Left renal pelvis (tissue), 4 donors: Measurements from ENCODE around the gene QRSL1. TPM values are rescaled to one million over a fixed set of nuclear protein-coding genes. Genes with fewer than 3 reads are reported as not detected.
"Not testable (repeated sequence)": the region's sequence is repeated elsewhere in the genome, so short reads cannot be mapped to it uniquely, and the experiment has no call there.

Source experiments
- DNase-seq, 4 donors: peaks; one replicate each; pipeline ENCODE4 v3.0.0-alpha.2; 2013; ENCODE audit warnings: low read depth in 4 of 4, low spot score in 3 of 4
- polyA plus RNA-seq, 4 donors: library from polyadenylated mRNA; unstranded; fragments of 120-200 nt; gene quantifications; one replicate each; pipeline ENCODE4 v1.2.1, GENCODE V29; 2013; ENCODE audit not compliant: insufficient read length in 4 of 4

The QRSL1 gene
- polyA plus RNA-seq, 4 donors = 12.6 to 23.1 (median 19.1) TPM

GRCh38 chr6:106622412-106622811, 7.0 kb upstream of the QRSL1 start:
- no peak for DNase-seq

- DNase-seq = no peak
Observed at GRCh38 chr6:106623039-106623438, 6.3 kb upstream of the QRSL1 start.

GRCh38 chr6:106626485-106626884, 2.9 kb upstream of the QRSL1 start:
- no peak for DNase-seq

- not testable (repeated sequence) for DNase-seq
Observed at GRCh38 chr6:106627760-106628159, 1.6 kb upstream of the QRSL1 start.

- no peak for DNase-seq
Observed at GRCh38 chr6:106628658-106629102, 698 bp upstream of the QRSL1 start.

DNA sequence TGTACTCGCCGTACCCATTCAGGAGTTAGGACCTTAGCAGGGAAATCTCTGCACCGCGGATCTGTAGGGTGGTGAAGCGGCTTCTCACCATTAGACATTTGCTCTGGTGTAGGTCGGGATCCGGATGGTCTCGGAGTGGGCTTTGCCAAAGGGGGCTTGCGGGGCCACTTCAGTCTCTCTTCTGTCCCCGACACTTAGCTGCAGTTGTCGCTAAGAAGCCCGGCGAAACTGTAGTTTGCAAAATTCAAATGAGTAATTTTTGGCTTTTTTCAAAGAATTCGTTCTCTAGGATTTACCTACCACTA, 433 bp downstream of the QRSL1 start:
- no peak for DNase-seq

GRCh38 chr6:106630366-106630765, 988 bp downstream of the QRSL1 start:
- DNase-seq = no peak

GRCh38 chr6:106631346-106631745, 2.0 kb downstream of the QRSL1 start:
- no peak for DNase-seq

GRCh38 chr6:106634565-106634964, 5.2 kb downstream of the QRSL1 start:
- no peak for DNase-seq

DNA sequence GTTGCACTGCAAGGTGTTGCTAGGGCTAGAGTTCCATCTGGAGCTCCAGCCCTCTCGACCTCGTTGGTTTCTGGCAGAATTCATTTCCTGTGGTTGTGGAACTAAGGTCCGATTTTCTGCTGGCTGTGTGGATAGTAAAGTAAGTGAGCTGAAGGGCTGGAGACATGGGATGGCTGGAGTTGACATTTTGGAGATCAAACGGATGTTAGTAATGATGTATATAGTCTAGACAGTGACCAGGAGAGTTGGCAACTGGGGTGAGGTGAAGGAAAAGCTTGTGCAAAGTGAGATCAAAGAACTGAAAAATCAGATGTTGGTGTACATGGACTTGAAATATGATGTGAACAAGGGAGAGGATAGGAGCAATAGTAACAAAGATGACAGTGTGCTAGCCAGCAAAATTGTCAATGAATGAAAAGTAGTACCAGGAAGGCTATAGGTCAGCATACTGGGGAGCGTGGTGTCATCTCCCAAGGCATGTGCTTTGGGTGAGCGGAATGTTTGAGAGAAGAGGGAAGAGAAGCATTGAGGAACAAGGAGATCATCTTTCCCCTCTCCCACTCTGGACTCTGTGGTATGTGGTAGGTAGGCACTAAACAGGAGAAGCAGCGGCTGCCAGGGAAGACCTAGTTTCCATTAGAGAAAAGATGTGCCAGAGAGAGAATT, 7.8 kb downstream of the QRSL1 start:
- DNase-seq = no peak

- no peak for DNase-seq
Observed at GRCh38 chr6:106637717-106638341, 8.5 kb downstream of the QRSL1 start.

DNA sequence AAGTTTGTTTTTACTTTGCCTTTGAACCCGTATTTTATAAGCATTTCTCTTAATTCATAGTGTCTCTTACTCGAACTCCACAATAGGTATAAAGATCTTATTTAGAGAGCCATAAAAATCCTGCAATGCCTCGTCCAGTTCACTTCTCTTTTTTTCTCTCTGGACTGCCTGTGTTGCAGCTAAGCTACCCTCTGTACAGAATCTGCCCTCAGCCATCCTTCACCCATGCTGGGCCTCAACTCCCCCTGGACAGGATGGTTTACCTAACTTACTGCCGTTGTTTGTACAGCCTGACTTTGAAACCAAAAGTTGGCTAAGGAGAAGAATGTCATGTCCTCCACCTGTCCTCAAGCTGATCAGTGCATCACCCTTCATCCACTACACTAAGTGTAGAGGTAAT, 10.4 kb downstream of the QRSL1 start:
- DNase-seq = no peak

DNA sequence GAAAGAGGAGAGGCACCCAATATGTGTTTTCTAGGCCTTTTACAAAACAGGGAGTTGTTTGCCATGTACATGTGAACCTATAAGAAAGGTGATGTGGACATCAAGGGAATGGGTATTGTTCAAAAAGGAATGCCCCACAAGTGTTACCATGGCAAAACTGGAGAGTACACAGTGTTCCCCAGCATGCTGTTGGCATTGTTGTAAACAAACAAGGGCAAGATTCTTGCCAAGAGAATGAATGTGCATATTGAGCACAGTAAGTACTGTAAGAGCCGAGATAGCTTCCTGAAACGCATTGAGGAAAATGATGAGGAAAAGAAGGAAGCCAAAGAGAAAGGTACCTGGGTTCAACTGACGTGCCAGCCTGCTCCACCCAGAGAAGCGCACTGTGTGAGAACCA, 13.1 kb downstream of the QRSL1 start:
- no peak for DNase-seq

DNA sequence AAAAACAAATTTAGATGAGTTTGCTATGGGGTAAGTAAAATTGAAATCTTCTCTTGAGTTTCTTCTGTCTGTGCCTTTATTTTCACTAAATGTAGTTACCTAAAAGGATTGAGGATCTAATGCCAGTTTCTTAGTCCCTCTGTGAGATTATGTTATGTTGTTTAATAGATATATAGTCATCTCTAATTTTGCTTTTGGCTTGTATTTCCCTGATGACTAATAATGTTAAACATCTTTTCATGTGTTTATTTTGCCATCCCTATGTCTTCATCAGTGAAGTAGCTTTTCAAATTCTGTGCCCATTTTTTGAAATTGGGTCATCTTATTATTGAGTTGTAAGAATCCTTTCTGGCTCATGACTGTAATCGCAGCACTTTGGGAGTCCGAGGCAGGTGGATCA, 13.7 kb downstream of the QRSL1 start:
- DNase-seq = no peak

DNA sequence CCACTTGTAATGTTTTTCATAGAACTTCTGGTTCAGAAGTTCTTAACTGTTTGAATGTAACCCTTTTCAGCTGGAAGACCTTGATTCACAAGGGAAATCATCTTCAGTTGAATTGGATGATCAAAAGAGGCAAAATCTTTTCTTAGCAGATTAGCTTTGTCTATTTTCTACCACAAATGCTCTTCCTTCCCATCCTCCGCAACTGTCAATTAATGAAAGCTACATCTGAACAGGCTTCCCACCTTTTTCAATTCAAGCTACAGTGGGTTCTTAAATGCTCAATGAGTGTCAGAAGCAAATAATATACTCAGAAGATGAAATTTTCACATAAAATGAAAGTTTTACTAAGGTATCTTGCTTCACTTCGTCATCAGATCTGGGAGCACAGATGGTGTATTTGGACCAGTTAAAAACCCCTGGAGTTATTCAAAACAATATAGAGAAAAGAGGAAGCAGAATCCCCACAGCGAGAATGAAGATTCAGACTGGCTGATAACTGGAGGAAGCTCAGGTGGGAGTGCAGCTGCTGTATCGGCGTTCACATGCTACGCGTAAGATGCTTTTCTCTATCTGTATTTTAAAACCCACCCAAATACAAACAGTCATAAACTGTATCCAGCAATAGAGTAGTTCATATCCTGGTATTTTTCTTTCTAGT, 19.4 kb downstream of the QRSL1 start:
- no peak for DNase-seq

DNA sequence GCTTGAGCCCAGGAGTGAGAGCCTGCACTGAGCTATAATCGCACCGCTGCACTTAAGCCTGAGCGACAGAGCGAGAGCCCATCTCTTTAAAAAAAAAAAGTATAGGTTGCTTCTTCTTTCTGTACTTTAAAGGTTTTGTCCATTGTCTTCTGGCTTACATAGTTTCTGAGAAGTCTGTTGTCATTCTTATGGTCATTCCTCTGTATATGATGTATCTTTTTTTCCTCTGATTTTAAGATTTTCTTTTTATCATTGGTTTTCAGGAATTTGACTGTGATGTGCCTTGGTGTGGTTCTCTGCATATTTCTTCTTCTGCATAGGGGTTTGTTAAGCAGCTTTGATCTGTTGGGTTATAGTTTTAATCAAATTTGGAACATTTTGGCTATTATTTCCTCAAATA, 29.1 kb downstream of the QRSL1 start:
- DNase-seq = no peak

DNA sequence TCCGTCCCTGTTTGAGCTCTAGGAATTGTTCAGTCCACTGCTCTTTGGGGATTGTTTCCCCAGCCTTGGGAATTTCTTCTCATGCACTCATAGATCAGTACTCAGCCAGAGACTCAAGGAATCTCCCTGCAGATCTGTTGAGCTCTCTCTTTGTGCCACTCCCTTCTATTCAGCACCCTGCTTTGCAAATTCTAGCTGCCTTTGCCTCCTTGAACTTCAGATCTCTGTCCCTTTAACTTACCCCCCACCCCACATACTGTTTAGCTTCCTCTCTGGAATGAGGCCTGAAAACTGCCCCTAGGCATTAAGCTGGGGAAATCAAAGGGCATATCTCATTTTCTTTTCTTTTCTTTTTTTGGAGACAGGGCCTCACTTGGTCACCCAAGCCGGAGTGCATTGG, 30.5 kb downstream of the QRSL1 start:
- no peak for DNase-seq

DNA sequence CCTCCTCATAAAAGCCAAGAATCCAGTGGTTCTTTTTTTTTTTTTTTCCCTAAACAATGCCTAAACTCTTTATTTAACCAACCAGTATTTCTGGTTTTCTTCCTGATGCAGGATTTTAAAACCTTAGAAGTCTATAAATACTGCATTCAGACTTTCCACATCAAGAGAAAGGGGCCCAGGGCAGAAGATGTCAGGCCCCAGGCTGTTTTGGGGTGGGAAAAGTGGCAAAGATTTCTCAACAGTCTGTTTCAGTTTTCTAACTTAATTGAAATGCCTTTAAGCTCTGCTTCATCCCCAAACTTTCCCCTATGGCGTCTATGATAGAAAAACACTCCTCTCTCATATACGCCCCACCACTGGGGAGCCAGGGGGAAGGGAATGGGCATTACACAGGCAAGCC, 33.1 kb downstream of the QRSL1 start:
- DNase-seq = no peak

- DNase-seq = no peak
Observed at GRCh38 chr6:106666282-106667021, 37.1 kb downstream of the QRSL1 start.

GRCh38 chr6:106667022-106667402, 37.6 kb downstream of the QRSL1 start:
- no peak for DNase-seq

- no peak for DNase-seq
Observed at GRCh38 chr6:106670236-106670635, 40.9 kb downstream of the QRSL1 start.

DNA sequence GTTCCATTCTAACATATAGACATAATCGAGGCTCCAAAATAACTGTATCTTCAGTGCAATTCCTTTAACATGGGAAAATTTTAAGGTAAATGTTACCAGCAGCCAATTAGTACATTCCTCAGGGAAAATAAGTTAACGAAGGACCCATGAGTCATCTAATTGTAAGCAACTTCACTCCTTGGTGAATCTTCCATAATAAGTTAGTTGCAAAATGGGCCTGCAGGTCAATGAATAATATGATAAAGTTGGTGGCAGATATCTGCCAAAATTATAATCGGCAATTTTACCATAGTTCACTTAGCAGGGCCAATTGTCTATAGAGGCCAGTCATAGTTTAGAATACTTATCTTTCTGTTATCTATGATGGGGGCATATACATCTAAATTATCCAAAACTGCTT, 42.3 kb downstream of the QRSL1 start:
- DNase-seq = no peak
